MM.1S (cell line): ENCODE results near the gene EMC6.
"Not testable (repeated sequence)": the region's sequence is repeated elsewhere in the genome, so short reads cannot be mapped to it uniquely, and the experiment has no call there.

Source experiments
- DNase-seq: peaks from one replicate; pipeline ENCODE4 v3.0.0-alpha.2; 2015
- H2AFZ ChIP-seq: fragments of 300-600 bp; sonication (generic); 2 replicates; pipeline ENCODE4 v1.6.0; 2016; ENCODE audit warnings: antibody characterized with exemption, low read length
- H3F3A ChIP-seq: fragments of 300-600 bp; sonication (generic); 2 replicates; pipeline ENCODE4 v1.6.1; 2016; ENCODE audit warnings: mild to moderate bottlenecking, antibody characterized with exemption, low read length, moderate library complexity, mixed read lengths; ENCODE audit not compliant: insufficient read depth
- H3K27ac ChIP-seq: fragments of 300-600 bp; sonication (generic); 2 replicates; pipeline ENCODE4 v1.5.1; 2016; ENCODE audit warnings: mild to moderate bottlenecking, low read length
- H3K27me3 ChIP-seq: fragments of 300-600 bp; sonication (generic); replicated peaks from 2 replicates; pipeline ENCODE4 v1.6.0; 2016; ENCODE audit warnings: low read length; ENCODE audit not compliant: insufficient read depth
- H3K36me3 ChIP-seq: fragments of 300-600 bp; sonication (generic); replicated peaks from 2 replicates; pipeline ENCODE4 v1.6.1; 2016; ENCODE audit warnings: mild to moderate bottlenecking, low read length, mixed read lengths; ENCODE audit not compliant: insufficient read depth
- H3K4me1 ChIP-seq: fragments of 300-600 bp; sonication (generic); 2 replicates; pipeline ENCODE4 v1.6.1; 2016; ENCODE audit warnings: low read length, mixed read lengths
- H3K4me2 ChIP-seq: fragments of 300-600 bp; sonication (generic); 2 replicates; pipeline ENCODE4 v1.6.0; 2016; ENCODE audit warnings: low read depth, low read length
- H3K4me3 ChIP-seq: fragments of 300-600 bp; sonication (generic); 2 replicates; pipeline ENCODE4 v1.5.1; 2016; ENCODE audit warnings: low read length, mixed read lengths
- H3K79me2 ChIP-seq: fragments of 300-600 bp; sonication (generic); 2 replicates; pipeline ENCODE4 v1.6.1; 2016; ENCODE audit warnings: mixed run types, low read length, mixed read lengths
- H3K9ac ChIP-seq: fragments of 300-600 bp; sonication (generic); 2 replicates; pipeline ENCODE4 v1.6.1; 2016; ENCODE audit warnings: low read length, mixed read lengths
- H3K9me2 ChIP-seq: fragments of 300-600 bp; sonication (generic); replicated peaks from 2 replicates; pipeline ENCODE4 v1.6.1; 2016; ENCODE audit warnings: mild to moderate bottlenecking, low read length, mixed read lengths; ENCODE audit not compliant: insufficient read depth
- H3K9me3 ChIP-seq: fragments of 300-600 bp; sonication (generic); replicated peaks from 2 replicates; pipeline ENCODE4 v1.6.1; 2016; ENCODE audit warnings: mild to moderate bottlenecking, low read length, mixed read lengths; ENCODE audit not compliant: insufficient read depth
- H4K20me1 ChIP-seq: fragments of 300-600 bp; sonication (generic); 2 replicates; pipeline ENCODE4 v1.6.1; 2016; ENCODE audit warnings: mild to moderate bottlenecking, low read length, moderate library complexity, mixed read lengths; ENCODE audit not compliant: insufficient read depth
- EZH2 ChIP-seq: fragments of 300-600 bp; sonication (generic); optimal IDR thresholded peaks from 2 replicates; pipeline ENCODE3; 2017; ENCODE audit warnings: low read depth, mild to moderate bottlenecking, antibody characterized with exemption, low read length, mixed read lengths
- EZH2phosphoT487 ChIP-seq: fragments of 300-600 bp; sonication (generic); IDR thresholded peaks from 2 replicates; pipeline ENCODE4 v1.6.1; 2018; ENCODE audit warnings: antibody characterized with exemption, low read length
- TF ChIP-seq, protein P1 (sequence below): fragments of 300-600 bp; sonication (generic); IDR thresholded peaks from 2 replicates; pipeline ENCODE4 v1.5.1; 2016; ENCODE audit warnings: antibody characterized with exemption, low read length, mixed read lengths

The EMC6 gene

DNA sequence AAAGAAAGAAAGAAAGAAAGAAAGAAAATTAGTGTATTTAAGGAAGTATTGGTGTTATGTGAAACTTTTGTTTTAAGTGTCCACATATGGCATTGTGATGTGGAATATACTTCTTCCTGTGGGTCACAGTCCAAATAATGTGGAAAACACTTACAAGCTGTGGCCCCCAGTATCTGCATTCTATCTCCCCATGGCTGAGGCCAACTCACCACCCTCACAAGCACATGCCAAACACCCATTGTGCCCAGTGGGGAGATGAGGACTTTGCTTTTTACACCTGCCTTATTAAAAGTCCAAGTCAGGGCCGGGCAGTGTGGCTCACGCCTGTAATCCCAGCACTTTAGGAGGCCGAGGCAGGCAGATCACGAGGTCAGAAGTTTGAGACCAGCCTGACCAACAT is 31.3 kb downstream of the EMC6 start:
- no peaks in the 10 kb centered on the region for H3K4me1 ChIP-seq
- no peak overlapping the region for H3K9ac ChIP-seq
- no peak overlapping the region for H3K4me3 ChIP-seq
- peaks cover 9% of the 10 kb centered on the region for H3K79me2 ChIP-seq
- H3K27ac ChIP-seq: no peak overlapping the region
- no peaks in the 10 kb centered on the region for H3K36me3 ChIP-seq
- H3K4me2 ChIP-seq: no peak overlapping the region
- TF ChIP-seq, protein P1, sequence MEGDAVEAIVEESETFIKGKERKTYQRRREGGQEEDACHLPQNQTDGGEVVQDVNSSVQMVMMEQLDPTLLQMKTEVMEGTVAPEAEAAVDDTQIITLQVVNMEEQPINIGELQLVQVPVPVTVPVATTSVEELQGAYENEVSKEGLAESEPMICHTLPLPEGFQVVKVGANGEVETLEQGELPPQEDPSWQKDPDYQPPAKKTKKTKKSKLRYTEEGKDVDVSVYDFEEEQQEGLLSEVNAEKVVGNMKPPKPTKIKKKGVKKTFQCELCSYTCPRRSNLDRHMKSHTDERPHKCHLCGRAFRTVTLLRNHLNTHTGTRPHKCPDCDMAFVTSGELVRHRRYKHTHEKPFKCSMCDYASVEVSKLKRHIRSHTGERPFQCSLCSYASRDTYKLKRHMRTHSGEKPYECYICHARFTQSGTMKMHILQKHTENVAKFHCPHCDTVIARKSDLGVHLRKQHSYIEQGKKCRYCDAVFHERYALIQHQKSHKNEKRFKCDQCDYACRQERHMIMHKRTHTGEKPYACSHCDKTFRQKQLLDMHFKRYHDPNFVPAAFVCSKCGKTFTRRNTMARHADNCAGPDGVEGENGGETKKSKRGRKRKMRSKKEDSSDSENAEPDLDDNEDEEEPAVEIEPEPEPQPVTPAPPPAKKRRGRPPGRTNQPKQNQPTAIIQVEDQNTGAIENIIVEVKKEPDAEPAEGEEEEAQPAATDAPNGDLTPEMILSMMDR: no peak
- TF ChIP-seq EZH2: no peak
- TF ChIP-seq EZH2phosphoT487: no peak
- no peaks in the 10 kb centered on the region for H3F3A ChIP-seq
- no peaks in the 10 kb centered on the region for H3K27me3 ChIP-seq
- no peaks in the 10 kb centered on the region for H3K9me3 ChIP-seq
- H2AFZ ChIP-seq: no peak overlapping the region
- H4K20me1 ChIP-seq: no peaks in the 10 kb centered on the region
- H3K9me2 ChIP-seq: no peaks in the 10 kb centered on the region
- DNase-seq: no peak

DNA sequence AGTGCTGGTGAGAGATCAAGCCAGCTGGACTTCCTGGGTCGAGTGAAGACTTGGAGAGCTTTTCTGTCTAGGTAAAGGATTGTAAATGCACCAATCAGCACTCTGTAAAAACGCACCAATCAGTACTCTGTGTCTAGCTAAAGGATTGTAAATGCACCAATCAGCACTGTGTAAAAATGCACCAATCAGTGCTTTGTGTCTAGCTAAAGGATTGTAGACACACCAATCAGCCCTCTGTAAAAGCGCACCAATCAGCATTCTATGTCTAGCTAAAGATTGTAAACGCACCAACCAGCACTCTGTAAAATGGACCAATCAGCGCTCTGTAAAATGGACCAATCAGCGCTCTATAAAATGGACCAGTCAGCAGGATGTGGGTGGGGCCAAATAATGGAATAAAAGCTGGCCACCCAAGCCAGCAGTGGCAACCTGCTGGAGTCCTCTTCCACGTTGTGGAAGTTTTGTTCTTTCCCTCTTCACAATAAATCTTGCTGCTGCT is 33.5 kb downstream of the EMC6 start:
- not testable (repeated sequence) for H3K9me2 ChIP-seq, H4K20me1 ChIP-seq, H3K9ac ChIP-seq, H3K4me3 ChIP-seq, H3K27ac ChIP-seq, H3K27me3 ChIP-seq, H3K36me3 ChIP-seq, H3K4me2 ChIP-seq, H2AFZ ChIP-seq, H3K79me2 ChIP-seq, H3K4me1 ChIP-seq, H3F3A ChIP-seq, H3K9me3 ChIP-seq, DNase-seq

DNA sequence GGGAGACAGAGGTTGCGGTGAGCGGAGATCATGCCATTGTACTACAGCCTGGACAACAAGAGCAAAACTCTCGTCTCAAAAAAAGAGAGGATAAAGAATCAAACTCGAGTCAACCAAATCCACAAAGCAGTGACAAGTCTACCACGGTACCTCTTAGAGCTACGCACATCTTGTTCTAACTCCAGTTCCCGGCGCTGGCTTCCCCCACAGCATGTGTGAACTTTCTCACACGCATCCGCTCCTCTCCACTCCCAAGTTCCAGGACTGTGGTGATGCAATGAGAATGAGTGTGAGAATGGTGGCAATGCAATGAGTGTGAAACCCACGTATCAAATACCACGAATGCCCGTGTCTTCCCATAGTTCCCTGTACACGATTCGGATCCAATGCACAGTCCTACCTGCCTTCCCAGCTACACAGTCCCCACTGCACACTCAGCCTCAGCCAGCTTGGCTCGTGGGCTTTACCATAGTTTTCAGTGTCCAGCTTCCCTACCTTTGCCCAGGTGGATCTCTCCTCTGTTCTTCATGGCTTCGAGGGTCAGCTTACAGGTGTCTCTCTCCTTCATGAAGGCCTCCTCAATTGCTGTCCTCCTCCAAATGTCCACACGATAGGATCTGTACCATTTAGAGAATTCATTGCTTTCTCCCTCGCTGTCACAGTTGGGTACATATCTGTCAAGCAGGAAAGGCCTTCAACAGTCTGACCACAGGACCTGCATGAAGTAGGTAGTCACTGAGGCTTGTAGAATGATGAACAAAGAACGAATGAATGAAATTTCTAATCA is 36.5 kb downstream of the EMC6 start:
- Histone ChIP-seq H3K27me3 (no peaks in the 10 kb centered on the region), H3K4me2 (no peak overlapping the region), H3K9ac (no peak overlapping the region), H3K9me3 (no peaks in the 10 kb centered on the region), H3K9me2 (no peaks in the 10 kb centered on the region), H3F3A (peaks cover 4% of the 10 kb centered on the region; the same call in 1 of the 2 replicates), H3K36me3 (no peaks in the 10 kb centered on the region), H3K79me2 (no peaks in the 10 kb centered on the region), H4K20me1 (no peaks in the 10 kb centered on the region), H3K4me3 (no peak overlapping the region), H3K4me1 (peaks cover 17% of the 10 kb centered on the region), H2AFZ (no peak overlapping the region), H3K27ac (no peak overlapping the region)
- DNase-seq: no peak
- no peak for TF ChIP-seq EZH2
- TF ChIP-seq, protein P1: no peak
- no peak for TF ChIP-seq EZH2phosphoT487

DNA sequence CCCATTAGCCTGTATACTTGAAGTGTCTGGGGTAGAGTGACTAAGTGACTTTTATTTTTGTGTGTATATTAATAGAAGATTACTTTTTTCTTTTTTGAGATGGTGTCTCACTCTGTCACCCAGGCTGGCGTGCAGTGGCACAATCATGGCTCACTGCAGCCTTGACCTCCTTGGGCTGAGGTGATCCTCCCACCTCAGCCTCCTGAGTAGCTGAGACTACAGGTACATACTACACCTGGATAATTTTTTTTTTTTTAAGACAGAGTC is 37.0 kb downstream of the EMC6 start:
- not testable (repeated sequence) for H3K4me2 ChIP-seq, H2AFZ ChIP-seq, H3K9me3 ChIP-seq, H3K79me2 ChIP-seq, H3K9me2 ChIP-seq, H3K27me3 ChIP-seq, H3K4me3 ChIP-seq, H3F3A ChIP-seq, DNase-seq, H3K9ac ChIP-seq, H3K36me3 ChIP-seq, H3K27ac ChIP-seq, H4K20me1 ChIP-seq
- peaks cover 17% of the 10 kb centered on the region for H3K4me1 ChIP-seq
